OCI-LY7 (cell line): ENCODE data around the gene PGGHG.

Experiments
- EZH2phosphoT487 ChIP-seq: fragments of 200-600 bp; sonication (generic); IDR thresholded peaks from 2 replicates; pipeline ENCODE4 v1.6.1; 2018; ENCODE audit warnings: low read depth, borderline replicate concordance, mild to moderate bottlenecking, mixed run types, antibody characterized with exemption, low read length, moderate library complexity, mixed read lengths
- TF ChIP-seq, protein P1 (sequence below): fragments of 200-600 bp; sonication (generic); conservative IDR thresholded peaks from 2 replicates; pipeline ENCODE4 v1.5.1; 2014; ENCODE audit warnings: mild to moderate bottlenecking, antibody characterized with exemption, low read length, moderate library complexity, mixed read lengths

DNA sequence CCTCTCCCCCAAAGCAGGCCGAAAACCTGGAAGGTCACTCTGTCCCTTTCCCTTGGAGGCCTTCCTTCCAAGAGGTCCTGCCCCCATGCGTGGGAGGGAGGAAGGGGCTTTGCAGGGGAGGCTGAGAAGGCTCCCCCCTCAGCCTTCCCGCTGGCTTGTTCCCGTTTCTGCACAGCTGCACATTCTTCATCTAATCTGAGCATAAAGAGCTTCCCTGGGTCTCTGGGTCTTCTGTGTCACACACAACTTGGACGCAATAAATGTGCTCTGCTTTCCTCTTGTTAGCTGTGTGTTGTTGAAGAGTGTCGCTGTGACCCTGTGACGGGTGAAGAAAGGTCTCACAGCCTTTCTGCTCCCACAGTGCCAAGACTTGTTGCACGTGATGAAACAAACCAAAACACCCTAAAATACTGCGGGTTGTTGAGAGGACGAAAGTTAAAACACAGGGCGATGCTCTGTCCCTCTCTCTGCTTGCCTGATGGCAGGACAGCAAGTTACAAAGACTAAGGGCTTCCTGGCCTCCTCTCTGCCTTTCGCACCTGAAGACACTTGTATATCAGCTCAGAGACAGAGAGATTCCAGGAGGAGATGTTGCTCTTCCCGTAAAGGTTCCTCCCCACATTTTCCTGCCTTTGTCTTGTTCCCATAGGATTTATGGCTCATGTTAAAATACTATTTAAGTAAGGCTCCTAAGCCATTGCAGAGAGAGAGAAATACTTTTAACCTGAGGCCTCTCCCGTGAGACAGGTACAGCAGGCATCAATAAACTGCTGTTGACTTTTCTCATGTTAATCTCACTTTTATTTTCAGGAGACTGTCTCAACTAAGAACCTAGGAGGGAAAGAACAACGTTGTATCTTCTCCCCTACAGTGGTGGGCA lies 47.1 kb downstream of the PGGHG start:
- TF ChIP-seq, protein P1, sequence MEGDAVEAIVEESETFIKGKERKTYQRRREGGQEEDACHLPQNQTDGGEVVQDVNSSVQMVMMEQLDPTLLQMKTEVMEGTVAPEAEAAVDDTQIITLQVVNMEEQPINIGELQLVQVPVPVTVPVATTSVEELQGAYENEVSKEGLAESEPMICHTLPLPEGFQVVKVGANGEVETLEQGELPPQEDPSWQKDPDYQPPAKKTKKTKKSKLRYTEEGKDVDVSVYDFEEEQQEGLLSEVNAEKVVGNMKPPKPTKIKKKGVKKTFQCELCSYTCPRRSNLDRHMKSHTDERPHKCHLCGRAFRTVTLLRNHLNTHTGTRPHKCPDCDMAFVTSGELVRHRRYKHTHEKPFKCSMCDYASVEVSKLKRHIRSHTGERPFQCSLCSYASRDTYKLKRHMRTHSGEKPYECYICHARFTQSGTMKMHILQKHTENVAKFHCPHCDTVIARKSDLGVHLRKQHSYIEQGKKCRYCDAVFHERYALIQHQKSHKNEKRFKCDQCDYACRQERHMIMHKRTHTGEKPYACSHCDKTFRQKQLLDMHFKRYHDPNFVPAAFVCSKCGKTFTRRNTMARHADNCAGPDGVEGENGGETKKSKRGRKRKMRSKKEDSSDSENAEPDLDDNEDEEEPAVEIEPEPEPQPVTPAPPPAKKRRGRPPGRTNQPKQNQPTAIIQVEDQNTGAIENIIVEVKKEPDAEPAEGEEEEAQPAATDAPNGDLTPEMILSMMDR, result no peak
- no peak for TF ChIP-seq EZH2phosphoT487
